CD4-positive, alpha-beta T cell treated with Interleukin-1 beta for 1 hour (primary cell): ENCODE measurements around the gene CD164L2.
A peak's percentile ranks its signal among the peaks of the same experiment; 100 is the strongest.

Source experiments
- DNase-seq, 2 donors: peaks; one replicate each; pipeline ENCODE4 v3.0.0-alpha.2; 2020 to 2022

Gene CD164L2

GRCh38 chr1:27342778-27343638, 40.1 kb downstream of the CD164L2 start:
- DNase-seq, result peak; percentile 83 to 86

DNA sequence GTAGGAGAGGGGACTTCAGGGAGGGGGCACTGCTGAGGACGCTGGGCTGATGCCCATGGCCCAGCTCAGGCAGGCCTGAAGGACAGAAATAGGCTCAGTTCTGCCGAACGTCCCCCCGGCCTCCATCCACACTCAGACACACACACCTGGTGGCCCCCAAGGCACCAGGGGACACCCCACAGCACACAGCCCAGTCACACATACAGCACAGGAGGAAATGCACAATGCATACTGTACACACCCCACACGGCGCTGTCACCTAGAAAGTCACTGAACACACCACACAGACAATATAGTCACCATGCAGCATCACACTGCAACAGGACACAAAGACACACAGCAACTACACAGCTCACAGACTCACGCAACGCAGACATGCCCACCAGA, 40.7 kb downstream of the CD164L2 start:
- peak; percentile 18 to 39 for DNase-seq

DNA sequence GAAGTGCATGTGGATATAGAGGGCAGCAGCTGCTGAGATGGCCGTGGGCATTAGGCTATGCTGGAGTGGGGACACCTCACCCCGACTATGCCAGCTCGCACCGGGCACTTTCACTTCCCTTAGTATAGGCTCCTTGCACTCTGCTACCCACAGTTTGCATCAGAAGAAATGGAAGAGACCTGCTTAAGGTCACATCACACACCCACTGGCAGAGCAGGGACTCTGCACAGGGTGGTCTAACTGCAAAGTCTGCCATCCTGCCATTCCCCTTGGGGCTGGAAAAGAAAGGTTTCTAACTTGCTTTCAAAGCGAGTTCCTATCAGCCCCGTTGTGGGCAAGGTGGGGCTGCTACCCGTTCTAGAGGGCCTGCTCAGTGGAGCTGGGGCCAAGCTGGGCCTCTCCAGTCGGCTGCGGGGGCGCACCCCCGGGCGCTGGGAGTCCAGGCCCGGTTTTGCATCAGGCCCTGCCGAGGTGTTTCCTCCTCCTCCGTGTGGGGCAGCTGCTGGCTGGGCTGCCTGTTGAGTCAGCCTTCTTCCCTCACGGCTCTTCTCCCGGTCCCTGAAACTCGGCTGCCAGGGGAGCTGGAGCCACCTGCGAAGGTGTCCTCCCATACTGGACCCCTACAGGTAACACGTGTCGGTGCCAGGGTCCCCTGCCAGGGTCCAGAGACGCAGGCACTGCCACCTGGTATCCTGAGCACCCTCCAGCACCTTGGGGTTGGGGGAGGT, 41.4 kb downstream of the CD164L2 start, which contains the start of gene SYTL1:
Gene SYTL1 (plus strand): TSS at position 498 of the 728 bp plus-strand sequence. CDS start 3,313 bp downstream, outside the sequence.
- peak; percentile 65 to 69 for DNase-seq

DNA sequence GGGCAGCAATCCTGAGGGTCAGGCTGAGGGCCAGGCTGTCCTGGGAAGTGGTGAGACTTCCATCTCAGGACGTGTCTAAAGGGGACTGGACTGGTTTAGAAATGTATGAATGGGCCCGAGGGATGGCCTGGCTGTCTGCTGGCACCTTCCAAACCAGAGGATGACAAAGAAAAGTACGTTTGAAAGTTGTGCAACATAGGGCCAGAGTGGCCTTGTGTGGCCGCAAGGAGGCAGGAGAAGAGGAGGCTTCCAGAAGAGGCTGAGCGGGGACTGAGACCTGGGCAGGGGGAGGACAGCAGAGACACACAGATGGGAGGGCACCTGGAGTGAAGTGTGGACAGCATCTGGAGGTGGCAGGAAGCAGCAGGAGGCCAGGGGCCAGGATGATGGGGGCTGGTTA, 43.9 kb downstream of the CD164L2 start:
- DNase-seq, result no peak

- DNase-seq, result no peak
Measured at GRCh38 chr1:27338751-27339150, 44.4 kb downstream of the CD164L2 start.

DNA sequence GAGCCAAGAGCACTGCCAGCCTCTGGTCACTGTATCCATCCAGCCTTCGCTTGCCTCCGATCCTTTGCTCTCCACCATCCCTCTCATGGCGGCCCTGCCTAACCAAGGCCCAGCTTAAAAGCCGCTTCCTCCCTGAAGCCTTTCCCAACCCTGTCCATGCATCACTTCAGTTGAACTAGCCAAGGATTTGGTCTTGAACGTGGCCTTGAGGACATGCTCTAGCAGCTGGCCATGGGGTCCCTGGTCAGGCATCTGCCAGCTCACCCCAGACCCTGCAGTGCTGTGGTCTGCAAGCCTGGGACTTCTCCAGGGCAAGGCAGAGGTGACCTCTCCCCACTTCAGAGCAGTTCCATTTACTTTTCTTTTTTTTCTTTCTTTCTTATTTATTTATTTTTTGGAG, 46.4 kb downstream of the CD164L2 start:
- no peak for DNase-seq

- DNase-seq, result no peak
Measured at GRCh38 chr1:27335506-27336422, 47.4 kb downstream of the CD164L2 start.

- no peak for DNase-seq
Measured at GRCh38 chr1:27333717-27334279, 49.3 kb downstream of the CD164L2 start.

DNA sequence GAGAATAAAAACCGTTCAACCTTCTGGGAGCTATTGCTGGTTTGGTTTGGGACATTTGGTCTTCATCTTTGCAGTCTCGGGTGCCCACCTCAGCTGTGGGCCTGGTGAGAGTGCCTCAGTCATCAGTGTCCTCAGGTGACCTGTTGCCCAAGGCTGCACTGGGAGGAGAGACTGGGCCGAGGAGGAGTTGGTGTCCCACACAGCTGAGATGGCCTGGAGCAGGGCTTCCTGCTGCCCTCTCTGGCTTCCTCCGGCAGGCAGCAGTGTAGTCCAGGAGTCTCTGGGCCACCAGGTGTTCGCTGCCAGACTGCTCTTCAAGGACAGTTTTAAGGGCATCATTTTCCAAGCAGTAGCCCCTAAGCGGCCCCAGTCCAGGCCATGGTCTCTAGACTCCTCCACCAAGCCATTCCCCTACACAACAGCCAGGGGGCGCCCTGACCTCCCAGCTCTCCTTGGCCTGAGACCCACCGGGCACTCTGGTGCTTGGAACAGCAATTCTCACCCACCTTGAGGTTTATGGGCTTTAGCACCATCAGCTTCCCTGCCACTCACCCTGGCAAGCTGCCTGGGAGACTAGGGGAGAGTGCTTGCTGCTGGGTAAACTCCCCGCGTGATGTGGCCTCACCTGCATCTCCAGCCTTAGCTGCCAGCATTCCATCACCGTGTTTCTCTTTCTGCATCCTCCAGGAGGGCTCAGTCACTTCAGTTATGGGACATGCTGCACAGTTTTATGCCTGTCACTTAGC, 50.4 kb downstream of the CD164L2 start:
- DNase-seq, result peak; percentile 58 to 66

DNA sequence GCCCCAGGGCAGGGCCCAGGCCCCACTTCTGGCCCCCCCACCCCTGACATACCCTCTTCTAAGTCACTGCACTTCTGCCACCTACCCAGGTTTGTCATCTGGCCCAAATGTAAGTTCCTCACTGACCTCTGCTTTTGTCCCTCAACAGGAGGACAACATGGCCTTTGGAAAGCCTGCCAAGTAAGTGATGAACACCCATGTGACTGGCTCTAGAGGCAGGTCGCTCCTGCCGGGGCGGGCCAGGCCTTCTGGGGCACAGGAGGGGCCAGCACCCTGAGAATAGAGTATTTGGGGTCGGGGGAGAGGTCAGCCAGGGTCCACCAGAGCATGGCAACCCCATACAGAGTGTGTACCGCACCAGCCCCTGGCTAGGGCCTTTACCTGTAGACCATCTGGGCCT, 51.2 kb downstream of the CD164L2 start:
- DNase-seq, result no peak

- no peak for DNase-seq
Measured at GRCh38 chr1:27331426-27331825, 51.7 kb downstream of the CD164L2 start.

- no peak for DNase-seq
Measured at GRCh38 chr1:27330786-27331185, 52.3 kb downstream of the CD164L2 start.
